ENCODE results near the gene DAB2IP. TPM values are rescaled to one million over a fixed set of nuclear protein-coding genes. Genes with fewer than 3 reads are reported as not detected.

DAB2IP gene
- total and polyA plus RNA-seq, 2 of the 4 experiments (the other 2 are of a cell fraction): 5.6 to 17.2 TPM

- in situ Hi-C loops (cut with MboI; ENCODE audit: low sequenced_read_pairs): no loop called here
- Histone ChIP-seq H2BK15ac (ENCODE audit: low read depth, low read length) (no peak overlapping the region), H3K14ac (replicated peaks; ENCODE audit: low read depth, low read length) (no peak overlapping the region), H4K5ac (ENCODE audit: low read depth, low read length) (no peak overlapping the region), H4K8ac (ENCODE audit: low read depth in 2 of 2, low read length in 2 of 2) (no peak overlapping the region), H3K79me1 (ENCODE audit: low read depth in 1 of 2, low read length in 2 of 2) (peaks cover 5 to 17% of the 10 kb centered on the region in 2 experiments; a peak in 3 of 4 replicates), H3K9me1 (ENCODE audit: insufficient read depth, low read length) (peaks cover 11% of the 10 kb centered on the region), H3K27ac (ENCODE audit: insufficient read depth, low read length) (no peak overlapping the region), H3K9me3 (ENCODE audit: control insufficient read depth, insufficient read depth, low read length) (no peaks in the 10 kb centered on the region), H3K56ac (ENCODE audit: extremely low read depth, insufficient read depth, low read length) (no peak overlapping the region), H3K23ac (ENCODE audit: low read depth, low read length) (no peak overlapping the region), H2BK120ac (ENCODE audit: low read depth, low read length) (no peak overlapping the region), H3K4me1 (ENCODE audit: control insufficient read depth, insufficient read depth, low read length) (peaks cover 17% of the 10 kb centered on the region; the same call in 1 of the 2 replicates), H3K18ac (ENCODE audit: low read depth, low read length) (no peak overlapping the region), H2BK20ac (ENCODE audit: low read depth, low read length) (no peak overlapping the region), H2AK5ac (ENCODE audit: low read depth, low read length) (peak overlapping the region; percentile 26; the same call in 1 of the 2 replicates), H2AFZ (replicated peaks; ENCODE audit: low read length, poor library complexity) (no peak overlapping the region), H3K4me2 (ENCODE audit: low read depth, low read length) (no peak overlapping the region), H3K4me3 (ENCODE audit: insufficient read depth, low read depth, low read length) (no peak overlapping the region), H4K20me1 (ENCODE audit: insufficient read depth, low read length) (peaks cover 41% of the 10 kb centered on the region; the same call in 1 of the 2 replicates), H3K9ac (ENCODE audit: low read depth, low read length) (no peak overlapping the region), H2BK5ac (ENCODE audit: low read depth, low read length, poor library complexity, severe bottlenecking) (no peak overlapping the region), H3K27me3 (ENCODE audit: control insufficient read depth, insufficient read depth, low read length) (no peaks in the 10 kb centered on the region), H2AK9ac (replicated peaks; ENCODE audit: low read depth, low read length, poor library complexity) (no peak overlapping the region), H3K4ac (ENCODE audit: low read depth, low read length) (no peak overlapping the region), H4K91ac (ENCODE audit: insufficient read depth, low read depth, low read length) (no peak overlapping the region), H3K36me3 (ENCODE audit: control insufficient read depth, insufficient read depth, low read length) (no peaks in the 10 kb centered on the region)
- 82% methylated on average over 5 of the region's 10 CpGs; no CpG with 5 or more reads in 1 of the 2 experiments for WGBS, 2 experiments (ENCODE audit: extremely low coverage in 2 of 2, insufficient read length in 1 of 2)
- intact Hi-C loops (cut with micrococcal nuclease): no loop called here
- no TSS peak for BruUV-seq (replicated peaks)
- CTCF ChIA-PET: no interaction called here
- DNase-seq (no peak), ATAC-seq (ENCODE audit: low read depth) (no peak)
- TF ChIP-seq MAZ (IDR thresholded peaks at IDR 0.05; ENCODE audit: borderline replicate concordance, low read depth, low read length) (no peak), POLR2A (IDR thresholded peaks at IDR 0.05; ENCODE audit: low read depth, low read length) (no peak), CHD1 (IDR thresholded peaks at IDR 0.05; ENCODE audit: low read depth, low read length) (no peak), MXI1 (IDR thresholded peaks at IDR 0.05; ENCODE audit: borderline replicate concordance, low read depth, low read length) (no peak), RAD21 (IDR thresholded peaks at IDR 0.05; ENCODE audit: low read length) (no peak), RFX5 (IDR thresholded peaks at IDR 0.05; ENCODE audit: low read depth, low read length) (no peak), SMC3 (IDR thresholded peaks at IDR 0.05; ENCODE audit: low read depth, low read length) (no peak), FOS (IDR thresholded peaks at IDR 0.05; ENCODE audit: low read depth, low read length) (no peak), CEBPB (IDR thresholded peaks at IDR 0.05; ENCODE audit: low read depth, low read length) (no peak)
- TF ChIP-seq, protein P1, sequence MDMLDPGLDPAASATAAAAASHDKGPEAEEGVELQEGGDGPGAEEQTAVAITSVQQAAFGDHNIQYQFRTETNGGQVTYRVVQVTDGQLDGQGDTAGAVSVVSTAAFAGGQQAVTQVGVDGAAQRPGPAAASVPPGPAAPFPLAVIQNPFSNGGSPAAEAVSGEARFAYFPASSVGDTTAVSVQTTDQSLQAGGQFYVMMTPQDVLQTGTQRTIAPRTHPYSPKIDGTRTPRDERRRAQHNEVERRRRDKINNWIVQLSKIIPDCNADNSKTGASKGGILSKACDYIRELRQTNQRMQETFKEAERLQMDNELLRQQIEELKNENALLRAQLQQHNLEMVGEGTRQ (IDR thresholded peaks at IDR 0.05; ENCODE audit: low read depth, low read length): no peak
- TF ChIP-seq, protein P2, sequence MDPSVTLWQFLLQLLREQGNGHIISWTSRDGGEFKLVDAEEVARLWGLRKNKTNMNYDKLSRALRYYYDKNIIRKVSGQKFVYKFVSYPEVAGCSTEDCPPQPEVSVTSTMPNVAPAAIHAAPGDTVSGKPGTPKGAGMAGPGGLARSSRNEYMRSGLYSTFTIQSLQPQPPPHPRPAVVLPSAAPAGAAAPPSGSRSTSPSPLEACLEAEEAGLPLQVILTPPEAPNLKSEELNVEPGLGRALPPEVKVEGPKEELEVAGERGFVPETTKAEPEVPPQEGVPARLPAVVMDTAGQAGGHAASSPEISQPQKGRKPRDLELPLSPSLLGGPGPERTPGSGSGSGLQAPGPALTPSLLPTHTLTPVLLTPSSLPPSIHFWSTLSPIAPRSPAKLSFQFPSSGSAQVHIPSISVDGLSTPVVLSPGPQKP (IDR thresholded peaks at IDR 0.05; ENCODE audit: borderline replicate concordance, low read depth, low read length): no peak
- TF ChIP-seq, protein P3, sequence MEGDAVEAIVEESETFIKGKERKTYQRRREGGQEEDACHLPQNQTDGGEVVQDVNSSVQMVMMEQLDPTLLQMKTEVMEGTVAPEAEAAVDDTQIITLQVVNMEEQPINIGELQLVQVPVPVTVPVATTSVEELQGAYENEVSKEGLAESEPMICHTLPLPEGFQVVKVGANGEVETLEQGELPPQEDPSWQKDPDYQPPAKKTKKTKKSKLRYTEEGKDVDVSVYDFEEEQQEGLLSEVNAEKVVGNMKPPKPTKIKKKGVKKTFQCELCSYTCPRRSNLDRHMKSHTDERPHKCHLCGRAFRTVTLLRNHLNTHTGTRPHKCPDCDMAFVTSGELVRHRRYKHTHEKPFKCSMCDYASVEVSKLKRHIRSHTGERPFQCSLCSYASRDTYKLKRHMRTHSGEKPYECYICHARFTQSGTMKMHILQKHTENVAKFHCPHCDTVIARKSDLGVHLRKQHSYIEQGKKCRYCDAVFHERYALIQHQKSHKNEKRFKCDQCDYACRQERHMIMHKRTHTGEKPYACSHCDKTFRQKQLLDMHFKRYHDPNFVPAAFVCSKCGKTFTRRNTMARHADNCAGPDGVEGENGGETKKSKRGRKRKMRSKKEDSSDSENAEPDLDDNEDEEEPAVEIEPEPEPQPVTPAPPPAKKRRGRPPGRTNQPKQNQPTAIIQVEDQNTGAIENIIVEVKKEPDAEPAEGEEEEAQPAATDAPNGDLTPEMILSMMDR (conservative IDR thresholded peaks at IDR 0.05; ENCODE audit: low read depth, low read length): no peak
- dilution Hi-C loops (cut with HindIII; ENCODE audit: low sequenced_read_pairs, unreplicated experiment): no loop called here
- POLR2A ChIA-PET (ENCODE audit: unreplicated experiment): no interaction called here
These were observed 43.1 kb upstream of the DAB2IP start for GRCh38 chr9:121608168-121608853.
